HEK293 (cell line): Measurements from ENCODE around the gene NOTCH3.

Source experiments
- CTCF ChIA-PET: fragments of 350-600 bp; formaldehyde crosslinking; extraction: SDS; loops from one replicate; lab custom pipeline; 2021; ENCODE audit warnings: antibody characterized with exemption; lab: Yijun Ruan, JAX
- POLR2A ChIA-PET: fragments of 300-600 bp; formaldehyde crosslinking; extraction: SDS; loops from one replicate; lab custom pipeline; 2020; ENCODE audit warnings: antibody characterized with exemption, inconsistent platforms; lab: Yijun Ruan, JAX
- H3K27ac ChIP-seq: fragments of 200-500 bp; sonication (Bioruptor generic); 2 replicates; pipeline ENCODE4 v1.5.1; 2014; ENCODE audit warnings: low read depth, low read length, control low read depth, inconsistent platforms; ENCODE audit errors: extremely low read depth
- H3K36me3 ChIP-seq, 2 experiments: fragments of 200-500 bp in 1 of 2; sonication (Bioruptor generic) in 1 of 2; 1 replicate in 1 of 2; 2 replicates in 1 of 2; pipeline ENCODE4 v1.5.1; 2014 to 2017; ENCODE audit warnings: inconsistent platforms in 2 of 2, low read length in 2 of 2; ENCODE audit not compliant: control insufficient read depth in 2 of 2, insufficient read depth in 1 of 2
- H3K4me1 ChIP-seq: fragments of 200-500 bp; sonication (Bioruptor generic); 2 replicates; pipeline ENCODE4 v1.5.1; 2014; ENCODE audit warnings: mild to moderate bottlenecking, low read length, inconsistent platforms; ENCODE audit not compliant: control insufficient read depth, insufficient read depth
- H3K4me3 ChIP-seq: 2 replicates; pipeline ENCODE4 v1.5.1; 2011; ENCODE audit warnings: low read depth, mild to moderate bottlenecking, control low read depth, low read length, moderate library complexity
- H3K9me3 ChIP-seq: fragments of 200-500 bp; sonication (Bioruptor generic); 2 replicates; pipeline ENCODE4 v1.5.1; 2014; ENCODE audit warnings: low read depth, low read length, inconsistent platforms; ENCODE audit not compliant: control insufficient read depth, insufficient read depth
- AEBP2 ChIP-seq: fragments of 450-650 bp; formaldehyde crosslinking; IDR thresholded peaks from 2 replicates; pipeline ENCODE4 v1.5.1; 2016; ENCODE audit warnings: missing biosample characterization, missing genetic modification characterization, borderline replicate concordance
- ATF2 ChIP-seq: fragments of 450-650 bp; formaldehyde crosslinking; IDR thresholded peaks from 2 replicates; pipeline ENCODE4 v1.5.1; 2016; ENCODE audit warnings: missing biosample characterization, missing genetic modification characterization, low read depth
- KLF17 ChIP-seq: fragments of 450-650 bp; formaldehyde crosslinking; IDR thresholded peaks from 2 replicates; pipeline ENCODE4 v1.5.1; 2016; ENCODE audit warnings: missing biosample characterization, missing genetic modification characterization
- OVOL3 ChIP-seq: fragments of 450-650 bp; formaldehyde crosslinking; IDR thresholded peaks from 2 replicates; pipeline ENCODE4 v1.5.1; 2016; ENCODE audit warnings: missing biosample characterization, missing genetic modification characterization
- PRDM1 ChIP-seq: fragments of 450-650 bp; formaldehyde crosslinking; IDR thresholded peaks from 2 replicates; pipeline ENCODE4; 2016; ENCODE audit warnings: missing biosample characterization, missing genetic modification characterization
- RBAK ChIP-seq: fragments of 450-650 bp; formaldehyde crosslinking; IDR thresholded peaks from 2 replicates; pipeline ENCODE4 v1.5.1; 2016; ENCODE audit warnings: missing biosample characterization, missing genetic modification characterization
- SP3 ChIP-seq: fragments of 450-650 bp; formaldehyde crosslinking; IDR thresholded peaks from 2 replicates; pipeline ENCODE4 v1.5.1; 2016; ENCODE audit warnings: missing biosample characterization, missing genetic modification characterization
- SP7 ChIP-seq: fragments of 450-650 bp; formaldehyde crosslinking; IDR thresholded peaks from 2 replicates; pipeline ENCODE4 v1.5.1; 2016; ENCODE audit warnings: missing biosample characterization, missing genetic modification characterization
- WT1 ChIP-seq: fragments of 450-650 bp; formaldehyde crosslinking; IDR thresholded peaks from 2 replicates; pipeline ENCODE4 v1.5.1; 2016; ENCODE audit warnings: missing biosample characterization, missing genetic modification characterization
- YY1 ChIP-seq: fragments of 450-650 bp; formaldehyde crosslinking; IDR thresholded peaks from 2 replicates; pipeline ENCODE4 v1.5.1; 2018; ENCODE audit warnings: missing biosample characterization, missing genetic modification characterization
- ZBTB7A ChIP-seq: fragments of 450-650 bp; formaldehyde crosslinking; IDR thresholded peaks from 2 replicates; pipeline ENCODE4 v1.5.1; 2016; ENCODE audit warnings: low read depth, missing biosample characterization, missing genetic modification characterization
- ZNF2 ChIP-seq: fragments of 450-650 bp; formaldehyde crosslinking; IDR thresholded peaks from 2 replicates; pipeline ENCODE4 v1.5.1; 2016; ENCODE audit warnings: missing biosample characterization, missing genetic modification characterization
- ZNF23 ChIP-seq: fragments of 450-650 bp; formaldehyde crosslinking; IDR thresholded peaks from 2 replicates; pipeline ENCODE4 v1.5.1; 2016; ENCODE audit warnings: missing biosample characterization, missing genetic modification characterization, borderline replicate concordance
- ZNF311 ChIP-seq: fragments of 450-650 bp; formaldehyde crosslinking; IDR thresholded peaks from 2 replicates; pipeline ENCODE4 v1.5.1; 2017; ENCODE audit warnings: missing biosample characterization, missing genetic modification characterization, borderline replicate concordance
- ZNF354C ChIP-seq: fragments of 450-650 bp; formaldehyde crosslinking; IDR thresholded peaks from 2 replicates; pipeline ENCODE4 v1.5.1; 2016; ENCODE audit warnings: missing biosample characterization, missing genetic modification characterization, low read depth, borderline replicate concordance
- ZNF366 ChIP-seq: fragments of 450-650 bp; formaldehyde crosslinking; conservative IDR thresholded peaks from 2 replicates; pipeline ENCODE4 v1.5.1; 2016; ENCODE audit warnings: missing biosample characterization, missing genetic modification characterization
- ZNF426 ChIP-seq: fragments of 450-650 bp; formaldehyde crosslinking; IDR thresholded peaks from 2 replicates; pipeline ENCODE4 v1.5.1; 2017; ENCODE audit warnings: missing biosample characterization, missing genetic modification characterization, mild to moderate bottlenecking, inconsistent platforms, moderate library complexity
- ZNF473 ChIP-seq: fragments of 450-650 bp; formaldehyde crosslinking; IDR thresholded peaks from 2 replicates; pipeline ENCODE4 v1.5.1; 2017; ENCODE audit warnings: missing biosample characterization, missing genetic modification characterization
- ZNF488 ChIP-seq: fragments of 450-650 bp; formaldehyde crosslinking; IDR thresholded peaks from 2 replicates; pipeline ENCODE4 v1.5.1; 2016; ENCODE audit warnings: missing biosample characterization, missing genetic modification characterization
- ZNF580 ChIP-seq: fragments of 450-650 bp; formaldehyde crosslinking; IDR thresholded peaks from 2 replicates; pipeline ENCODE4 v1.5.1; 2016; ENCODE audit warnings: missing biosample characterization, missing genetic modification characterization
- ZNF585B ChIP-seq: fragments of 450-650 bp; formaldehyde crosslinking; IDR thresholded peaks from 2 replicates; pipeline ENCODE4 v1.5.1; 2016; ENCODE audit warnings: missing biosample characterization, missing genetic modification characterization
- ZNF629 ChIP-seq: fragments of 450-650 bp; formaldehyde crosslinking; IDR thresholded peaks from 2 replicates; pipeline ENCODE4 v1.5.1; 2017; ENCODE audit warnings: missing biosample characterization, missing genetic modification characterization
- ZNF639 ChIP-seq: fragments of 450-650 bp; formaldehyde crosslinking; IDR thresholded peaks from 2 replicates; pipeline ENCODE4 v1.5.1; 2016; ENCODE audit warnings: missing biosample characterization, missing genetic modification characterization
- ZNF658 ChIP-seq: fragments of 450-650 bp; formaldehyde crosslinking; IDR thresholded peaks from 2 replicates; pipeline ENCODE4; 2016; ENCODE audit warnings: missing biosample characterization, missing genetic modification characterization
- ZSCAN4 ChIP-seq: fragments of 450-650 bp; formaldehyde crosslinking; IDR thresholded peaks from 2 replicates; pipeline ENCODE4 v1.5.1; 2017; ENCODE audit warnings: missing biosample characterization, missing genetic modification characterization

NOTCH3 gene

GRCh38 chr19:15149737-15150136, 51.1 kb downstream of the NOTCH3 start (continued):
- TF ChIP-seq KLF17 (tag by site-specific recombination) (no peak), ZNF639 (no peak), ZBTB7A (tag by site-specific recombination) (no peak), WT1 (tag by site-specific recombination) (no peak), ZNF23 (tag by site-specific recombination) (no peak), ZNF629 (tag by site-specific recombination) (no peak), ZNF311 (tag by site-specific recombination) (no peak), ZNF426 (no peak), RBAK (tag by site-specific recombination) (no peak)

- TF ChIP-seq ZNF366 (tag by site-specific recombination) = peak; percentile 54
- TF ChIP-seq PRDM1 (tag by site-specific recombination) = peak; percentile 64
- no peak for TF ChIP-seq YY1 (tag by site-specific recombination)
- no peak for TF ChIP-seq ATF2 (tag by site-specific recombination)
- ChIA-PET POLR2A (no interaction called here), CTCF (interaction anchor here (0.6 to 1.0 kb wide), 4 partner anchors 12 to 46 kb away, joined by 3 read pairs; no protein-coding TSS in a partner anchor)
- Histone ChIP-seq H3K27ac (no peak overlapping the region), H3K4me1 (no peaks in the 10 kb centered on the region), H3K36me3 (no peaks in the 10 kb centered on the region), H3K4me3 (no peak overlapping the region), H3K9me3 (no peaks in the 10 kb centered on the region)
Measured at GRCh38 chr19:15147090-15147489, 53.7 kb downstream of the NOTCH3 start.

GRCh38 chr19:15144046-15144646, 56.6 kb downstream of the NOTCH3 start:
- ChIA-PET POLR2A (no interaction called here), CTCF (no interaction called here)
- H3K9me3 ChIP-seq = no peaks in the 10 kb centered on the region
- no peaks in the 10 kb centered on the region for H3K4me1 ChIP-seq
- no peaks in the 10 kb centered on the region for H3K36me3 ChIP-seq
- H3K27ac ChIP-seq = no peak overlapping the region
- no peak overlapping the region for H3K4me3 ChIP-seq
- TF ChIP-seq SP7 (no peak), ZNF2 (tag by site-specific recombination) (no peak), ZNF658 (no peak), ZNF580 (no peak), ZNF585B (no peak), ZNF488 (tag by site-specific recombination) (no peak), KLF17 (tag by site-specific recombination) (no peak), OVOL3 (no peak), ZNF354C (no peak), AEBP2 (no peak), ZNF473 (tag by site-specific recombination) (no peak), SP3 (no peak), ZSCAN4 (no peak)
